DMS53 treated with DMSO at 0.1 percent for 48 hours (cell line): ENCODE measurements around the gene NUDT19.
"Not testable (repeated sequence)": the region's sequence is repeated elsewhere in the genome, so short reads cannot be mapped to it uniquely, and the experiment has no call there.

Experiments used
- DNase-seq: peaks from one replicate; lab custom pipeline; 2025; ENCODE audit not compliant: unreplicated experiment; lab: John Stamatoyannopoulos, UW

Gene NUDT19

GRCh38 chr19:32674931-32675719 is 16.5 kb upstream of the NUDT19 start, which contains the start of gene ANKRD27:
TSS of gene ANKRD27 (minus strand) at chr19:32675180. CDS start at chr19:32659015, 16,165 bp downstream.
- peak; percentile 90 for DNase-seq

- peak; percentile 50 for DNase-seq
Measured at GRCh38 chr19:32675720-32676185, 15.9 kb upstream of the NUDT19 start, which contains the start of gene RGS9BP. TSS of gene RGS9BP (plus strand) at chr19:32675848. CDS start at chr19:32676264, 416 bp downstream.

GRCh38 chr19:32676186-32676894 is 15.3 kb upstream of the NUDT19 start:
- DNase-seq: no peak

GRCh38 chr19:32676895-32677359 is 14.7 kb upstream of the NUDT19 start:
- DNase-seq: no peak

GRCh38 chr19:32677657-32678056 is 14.0 kb upstream of the NUDT19 start:
- no peak for DNase-seq

GRCh38 chr19:32680986-32681385 is 10.6 kb upstream of the NUDT19 start:
- DNase-seq: no peak

GRCh38 chr19:32682317-32682716 is 9.3 kb upstream of the NUDT19 start:
- no peak for DNase-seq

GRCh38 chr19:32686847-32687475 is 4.7 kb upstream of the NUDT19 start:
- DNase-seq: no peak

GRCh38 chr19:32687681-32688080 is 3.9 kb upstream of the NUDT19 start:
- DNase-seq: no peak

- DNase-seq: no peak
Measured at GRCh38 chr19:32688311-32688710, 3.3 kb upstream of the NUDT19 start.

- no peak for DNase-seq
Measured at GRCh38 chr19:32691952-32692726, 518 bp downstream of the NUDT19 start.

GRCh38 chr19:32692727-32693061 is 1.1 kb downstream of the NUDT19 start:
- no peak for DNase-seq

GRCh38 chr19:32693151-32694108 is 1.8 kb downstream of the NUDT19 start:
- not testable (repeated sequence) for DNase-seq

- DNase-seq: peak; percentile 9
Measured at GRCh38 chr19:32694316-32694715, 2.7 kb downstream of the NUDT19 start.

GRCh38 chr19:32694851-32695250 is 3.2 kb downstream of the NUDT19 start:
- DNase-seq: not testable (repeated sequence)

- DNase-seq: not testable (repeated sequence)
Measured at GRCh38 chr19:32695506-32695905, 3.9 kb downstream of the NUDT19 start.

GRCh38 chr19:32696771-32697170 is 5.2 kb downstream of the NUDT19 start:
- DNase-seq: not testable (repeated sequence)

- DNase-seq: not testable (repeated sequence)
Measured at GRCh38 chr19:32700129-32700528, 8.5 kb downstream of the NUDT19 start.

- no peak for DNase-seq
Measured at GRCh38 chr19:32702010-32702409, 10.4 kb downstream of the NUDT19 start.

- DNase-seq: not testable (repeated sequence)
Measured at GRCh38 chr19:32704006-32704405, 12.4 kb downstream of the NUDT19 start.
